Fibroblast of lung (primary cell): ENCODE measurements around the gene LSM11. TPM values are rescaled to one million over a fixed set of nuclear protein-coding genes. Genes with fewer than 3 reads are reported as not detected.
A peak's percentile ranks its signal among the peaks of the same experiment; 100 is the strongest.

Experiments
- DNase-seq, 2 donors: peaks; one replicate each; pipeline versions ENCODE4 v3.0.0 to v3.0.0-alpha.2; 2010; ENCODE audit warnings: low read depth in 2 of 2
- H2AFZ ChIP-seq: 2 replicates; pipeline ENCODE4 v1.5.1; 2012; ENCODE audit warnings: low read length, control low read depth, inconsistent platforms
- H3K27ac ChIP-seq: 2 replicates; pipeline ENCODE4 v1.5.1; 2011; ENCODE audit warnings: low read length, control low read depth; ENCODE audit not compliant: insufficient read depth
- H3K27me3 ChIP-seq: 2 replicates; pipeline ENCODE4 v1.5.1; 2011; ENCODE audit warnings: mild to moderate bottlenecking, low read length; ENCODE audit not compliant: control insufficient read depth, insufficient read depth
- H3K36me3 ChIP-seq: 2 replicates; pipeline ENCODE4 v1.5.1; 2011; ENCODE audit warnings: low read length; ENCODE audit not compliant: control insufficient read depth, insufficient read depth
- H3K4me1 ChIP-seq: 2 replicates; pipeline ENCODE4 v1.5.1; 2011; ENCODE audit warnings: low read length; ENCODE audit not compliant: control insufficient read depth, insufficient read depth; ENCODE audit errors: extremely low read depth
- H3K4me2 ChIP-seq: 2 replicates; pipeline ENCODE4 v1.5.1; 2011; ENCODE audit warnings: low read length, control low read depth; ENCODE audit not compliant: insufficient read depth; ENCODE audit errors: extremely low read depth
- H3K4me3 ChIP-seq, 4 experiments: fragments of 200-600 bp in 1 of 4; sonication (generic) in 1 of 4; replicated peaks in 1 of 4; 2 replicates each; pipeline ENCODE4 v1.5.1; 2011 to 2016; ENCODE audit warnings: low read length in 4 of 4, low read depth in 3 of 4, mild to moderate bottlenecking in 3 of 4, control low read depth in 2 of 4, inconsistent platforms in 1 of 4, mixed read lengths in 1 of 4; ENCODE audit not compliant: insufficient read depth in 1 of 4; ENCODE audit errors: control extremely low read depth in 1 of 4
- H3K79me2 ChIP-seq: 2 replicates; pipeline ENCODE4 v1.5.1; 2012; ENCODE audit warnings: mild to moderate bottlenecking, low read length, inconsistent platforms; ENCODE audit not compliant: control insufficient read depth, insufficient read depth
- H3K9ac ChIP-seq: 2 replicates; pipeline ENCODE4 v1.5.1; 2011; ENCODE audit warnings: mild to moderate bottlenecking, low read length, control low read depth; ENCODE audit not compliant: insufficient read depth
- H3K9me3 ChIP-seq: 2 replicates; pipeline ENCODE4 v1.5.1; 2012; ENCODE audit warnings: low read depth, low read length; ENCODE audit not compliant: control insufficient read depth, insufficient read depth
- H4K20me1 ChIP-seq: 2 replicates; pipeline ENCODE4 v1.5.1; 2011; ENCODE audit warnings: low read length; ENCODE audit not compliant: control insufficient read depth, insufficient read depth; ENCODE audit errors: extremely low read depth
- EZH2 ChIP-seq: IDR thresholded peaks from 2 replicates; pipeline ENCODE4 v1.5.1; 2012; ENCODE audit warnings: low read length, control low read depth, mild to moderate bottlenecking; ENCODE audit errors: missing control alignments
- polyA plus RNA-seq, 2 donors: library from polyadenylated mRNA; depleted of rRNA in 1 of 2; stranded (reverse) in 1 of 2; unstranded in 1 of 2; fragments of >200 nt; gene quantifications; 2 replicates each; pipeline ENCODE4 v1.2.1, GENCODE V29; 2011 to 2012; ENCODE audit warnings: missing spikeins in 1 of 2
- total RNA-seq: library from RNA; depleted of rRNA; stranded (reverse); fragments of >200 nt; gene quantifications from 2 replicates; pipeline ENCODE4 v1.2.1, GENCODE V29; 2014
- TF ChIP-seq, protein P1 (sequence below), 2 donors: IDR thresholded peaks in 1 of 2; conservative IDR thresholded peaks in 1 of 2; 1 replicate in 1 of 2; 2 replicates in 1 of 2; pipeline ENCODE4 v1.5.1; 2011 to 2012; ENCODE audit warnings: low read length in 2 of 2, control low read depth in 1 of 2, inconsistent platforms in 1 of 2, low read depth in 1 of 2, mild to moderate bottlenecking in 1 of 2

LSM11 gene
- total and polyA plus RNA-seq, 2 donors (not counting 1 experiment from before 2014, with no cell fraction given) = 2.1 to 2.5 TPM

DNA sequence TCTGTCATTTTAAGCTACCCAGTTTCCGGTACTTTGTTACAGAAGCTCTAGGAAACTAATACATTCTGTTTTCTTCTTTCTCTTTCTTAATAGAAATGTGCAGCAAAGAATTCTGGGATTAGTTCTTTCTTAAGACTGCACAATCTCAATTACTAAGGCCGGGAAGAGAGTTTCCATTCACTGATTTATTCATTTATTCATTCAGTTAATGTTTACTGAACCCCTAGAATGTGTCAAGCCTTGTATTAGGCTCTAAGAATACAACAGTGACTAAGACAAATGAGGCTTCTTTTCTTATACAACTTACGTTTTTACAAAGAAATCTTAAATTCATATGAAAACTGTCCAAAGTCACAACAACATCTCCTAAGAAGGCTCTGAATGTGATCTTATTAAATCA is 39.8 kb upstream of the LSM11 start:
- Histone ChIP-seq H4K20me1 (no peaks in the 10 kb centered on the region), H3K4me1 (no peaks in the 10 kb centered on the region), H3K4me2 (no peak overlapping the region), H3K9me3 (no peaks in the 10 kb centered on the region), H3K27ac (no peak overlapping the region), H3K36me3 (no peaks in the 10 kb centered on the region), H3K4me3 (no peak overlapping the region), H3K9ac (no peak overlapping the region), H2AFZ (no peak overlapping the region), H3K79me2 (no peaks in the 10 kb centered on the region), H3K27me3 (no peaks in the 10 kb centered on the region)
- no peak for DNase-seq
- TF ChIP-seq EZH2 = no peak
- TF ChIP-seq, protein P1, sequence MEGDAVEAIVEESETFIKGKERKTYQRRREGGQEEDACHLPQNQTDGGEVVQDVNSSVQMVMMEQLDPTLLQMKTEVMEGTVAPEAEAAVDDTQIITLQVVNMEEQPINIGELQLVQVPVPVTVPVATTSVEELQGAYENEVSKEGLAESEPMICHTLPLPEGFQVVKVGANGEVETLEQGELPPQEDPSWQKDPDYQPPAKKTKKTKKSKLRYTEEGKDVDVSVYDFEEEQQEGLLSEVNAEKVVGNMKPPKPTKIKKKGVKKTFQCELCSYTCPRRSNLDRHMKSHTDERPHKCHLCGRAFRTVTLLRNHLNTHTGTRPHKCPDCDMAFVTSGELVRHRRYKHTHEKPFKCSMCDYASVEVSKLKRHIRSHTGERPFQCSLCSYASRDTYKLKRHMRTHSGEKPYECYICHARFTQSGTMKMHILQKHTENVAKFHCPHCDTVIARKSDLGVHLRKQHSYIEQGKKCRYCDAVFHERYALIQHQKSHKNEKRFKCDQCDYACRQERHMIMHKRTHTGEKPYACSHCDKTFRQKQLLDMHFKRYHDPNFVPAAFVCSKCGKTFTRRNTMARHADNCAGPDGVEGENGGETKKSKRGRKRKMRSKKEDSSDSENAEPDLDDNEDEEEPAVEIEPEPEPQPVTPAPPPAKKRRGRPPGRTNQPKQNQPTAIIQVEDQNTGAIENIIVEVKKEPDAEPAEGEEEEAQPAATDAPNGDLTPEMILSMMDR (conservative IDR thresholded peaks at IDR 0.05 in 1 of 2, IDR thresholded peaks at IDR 0.05 in 1 of 2; ENCODE audit: low read depth in 1 of 2, low read length in 2 of 2) = no peak

DNA sequence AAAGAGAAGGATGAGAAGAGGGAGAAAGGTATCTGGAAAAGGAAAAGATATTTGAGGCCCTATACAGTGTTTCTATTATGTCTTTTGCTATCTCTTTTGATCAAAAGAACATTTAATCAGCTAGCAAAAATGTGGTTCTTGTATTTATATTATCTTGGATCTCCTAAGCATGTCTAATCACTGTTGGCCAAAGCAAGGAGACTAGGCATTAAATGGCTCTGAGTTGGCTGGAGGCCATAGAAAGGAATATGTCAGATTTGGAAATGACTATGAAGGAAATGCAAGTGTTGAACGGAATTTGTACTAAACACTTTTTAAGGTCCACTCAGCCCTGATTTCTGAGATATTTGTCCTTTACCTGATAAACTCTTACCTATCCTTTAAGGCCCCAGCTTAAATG is 34.6 kb upstream of the LSM11 start:
- H2AFZ ChIP-seq = no peak overlapping the region

DNA sequence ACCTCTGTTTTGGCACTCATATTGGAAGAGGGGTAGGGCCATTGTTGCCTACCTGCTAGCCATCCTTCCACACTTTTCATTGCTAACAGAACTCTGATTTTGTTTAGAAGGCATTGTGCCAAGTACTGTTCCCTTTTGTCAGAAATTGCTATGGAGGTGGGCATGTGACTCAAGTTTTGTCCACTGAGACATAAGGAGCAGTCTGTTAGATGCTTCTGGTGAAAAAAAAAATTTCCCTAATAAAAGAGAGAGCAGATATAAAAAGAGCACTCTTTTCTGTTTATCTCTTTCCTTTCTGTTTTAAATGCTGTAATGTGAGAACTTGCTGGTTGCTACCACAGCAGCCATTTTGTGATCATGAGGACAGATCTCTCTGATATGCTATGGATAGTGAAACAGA is 34.2 kb upstream of the LSM11 start:
- Histone ChIP-seq H3K27me3 (no peaks in the 10 kb centered on the region), H3K36me3 (no peaks in the 10 kb centered on the region), H3K4me3 (no peak overlapping the region), H2AFZ (no peak overlapping the region), H3K79me2 (no peaks in the 10 kb centered on the region), H4K20me1 (no peaks in the 10 kb centered on the region), H3K4me2 (no peak overlapping the region), H3K9me3 (no peaks in the 10 kb centered on the region), H3K27ac (no peak overlapping the region), H3K4me1 (peaks cover 4% of the 10 kb centered on the region), H3K9ac (no peak overlapping the region)
- DNase-seq = no peak
- no peak for TF ChIP-seq EZH2
- TF ChIP-seq, protein P1 (conservative IDR thresholded peaks at IDR 0.05 in 1 of 2, IDR thresholded peaks at IDR 0.05 in 1 of 2; ENCODE audit: low read depth in 1 of 2, low read length in 2 of 2) = no peak

More for the DNA sequence above, 34.6 kb upstream of the LSM11 start:
- Histone ChIP-seq H3K36me3 (no peaks in the 10 kb centered on the region), H3K9me3 (no peaks in the 10 kb centered on the region), H4K20me1 (no peaks in the 10 kb centered on the region), H3K4me1 (peaks cover 4% of the 10 kb centered on the region), H3K27ac (no peak overlapping the region), H3K27me3 (no peaks in the 10 kb centered on the region), H3K4me3 (no peak overlapping the region), H3K9ac (no peak overlapping the region), H3K79me2 (no peaks in the 10 kb centered on the region), H3K4me2 (no peak overlapping the region)
- TF ChIP-seq EZH2 = no peak
- TF ChIP-seq, protein P1 (conservative IDR thresholded peaks at IDR 0.05 in 1 of 2, IDR thresholded peaks at IDR 0.05 in 1 of 2; ENCODE audit: low read depth in 1 of 2, low read length in 2 of 2) = no peak
- DNase-seq = peak in 1 of 2 donors; percentile 60
